GM12873 (cell line): ENCODE measurements around the gene KRTAP5-1.

Source experiments
- TF ChIP-seq, protein P1 (sequence below): IDR thresholded peaks from 2 replicates; pipeline ENCODE4 v1.5.1; 2012; ENCODE audit warnings: low read depth, mild to moderate bottlenecking, moderate library complexity, low read length, control low read depth; ENCODE audit not compliant: insufficient read depth; ENCODE audit errors: missing control alignments

Gene KRTAP5-1

DNA sequence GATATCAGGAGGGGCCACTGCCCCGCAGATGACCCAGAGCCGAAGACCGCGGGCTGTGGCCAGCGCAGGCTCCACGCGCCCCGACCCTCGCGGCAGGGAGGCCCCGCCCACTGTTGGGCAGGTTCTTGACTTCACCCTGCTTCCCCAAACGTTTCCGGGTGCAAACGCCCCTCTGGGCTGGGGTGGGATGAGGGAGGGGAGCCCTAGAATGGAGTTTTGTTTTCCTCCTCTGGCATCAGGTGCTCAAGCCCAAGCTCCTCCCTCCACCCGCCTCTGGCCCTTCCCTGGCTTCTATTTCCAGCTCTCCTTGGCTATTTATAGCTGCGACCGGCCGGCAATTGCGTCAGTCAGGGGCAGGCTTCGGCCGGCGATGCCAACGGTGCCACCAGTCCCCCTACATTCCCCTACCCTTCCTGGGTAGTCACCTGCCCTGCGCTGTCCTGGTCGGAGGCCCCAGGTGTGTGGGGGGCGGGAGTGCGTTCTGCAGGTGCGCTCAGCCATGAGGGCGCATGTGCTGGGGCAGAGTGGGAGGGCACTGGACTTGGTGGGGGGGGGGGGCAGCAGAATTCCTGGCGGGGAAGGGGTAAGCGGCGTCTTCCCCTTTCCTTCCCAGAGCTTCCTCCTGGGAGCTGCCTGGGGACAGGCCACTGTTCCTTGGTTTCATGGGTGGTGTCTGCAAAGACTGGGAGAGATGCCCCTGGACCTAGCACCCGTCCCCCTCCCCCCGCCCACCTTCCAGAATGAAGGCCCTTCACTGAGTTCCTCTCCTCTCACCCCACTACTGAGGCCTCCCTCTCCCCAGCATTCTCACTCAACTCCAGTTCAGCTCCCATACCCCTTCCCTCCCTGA is 36.6 kb downstream of the KRTAP5-1 start:
- TF ChIP-seq, protein P1, sequence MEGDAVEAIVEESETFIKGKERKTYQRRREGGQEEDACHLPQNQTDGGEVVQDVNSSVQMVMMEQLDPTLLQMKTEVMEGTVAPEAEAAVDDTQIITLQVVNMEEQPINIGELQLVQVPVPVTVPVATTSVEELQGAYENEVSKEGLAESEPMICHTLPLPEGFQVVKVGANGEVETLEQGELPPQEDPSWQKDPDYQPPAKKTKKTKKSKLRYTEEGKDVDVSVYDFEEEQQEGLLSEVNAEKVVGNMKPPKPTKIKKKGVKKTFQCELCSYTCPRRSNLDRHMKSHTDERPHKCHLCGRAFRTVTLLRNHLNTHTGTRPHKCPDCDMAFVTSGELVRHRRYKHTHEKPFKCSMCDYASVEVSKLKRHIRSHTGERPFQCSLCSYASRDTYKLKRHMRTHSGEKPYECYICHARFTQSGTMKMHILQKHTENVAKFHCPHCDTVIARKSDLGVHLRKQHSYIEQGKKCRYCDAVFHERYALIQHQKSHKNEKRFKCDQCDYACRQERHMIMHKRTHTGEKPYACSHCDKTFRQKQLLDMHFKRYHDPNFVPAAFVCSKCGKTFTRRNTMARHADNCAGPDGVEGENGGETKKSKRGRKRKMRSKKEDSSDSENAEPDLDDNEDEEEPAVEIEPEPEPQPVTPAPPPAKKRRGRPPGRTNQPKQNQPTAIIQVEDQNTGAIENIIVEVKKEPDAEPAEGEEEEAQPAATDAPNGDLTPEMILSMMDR = no peak

GRCh38 chr11:1547467-1548098 is 37.5 kb downstream of the KRTAP5-1 start:
- TF ChIP-seq, protein P1 = no peak

DNA sequence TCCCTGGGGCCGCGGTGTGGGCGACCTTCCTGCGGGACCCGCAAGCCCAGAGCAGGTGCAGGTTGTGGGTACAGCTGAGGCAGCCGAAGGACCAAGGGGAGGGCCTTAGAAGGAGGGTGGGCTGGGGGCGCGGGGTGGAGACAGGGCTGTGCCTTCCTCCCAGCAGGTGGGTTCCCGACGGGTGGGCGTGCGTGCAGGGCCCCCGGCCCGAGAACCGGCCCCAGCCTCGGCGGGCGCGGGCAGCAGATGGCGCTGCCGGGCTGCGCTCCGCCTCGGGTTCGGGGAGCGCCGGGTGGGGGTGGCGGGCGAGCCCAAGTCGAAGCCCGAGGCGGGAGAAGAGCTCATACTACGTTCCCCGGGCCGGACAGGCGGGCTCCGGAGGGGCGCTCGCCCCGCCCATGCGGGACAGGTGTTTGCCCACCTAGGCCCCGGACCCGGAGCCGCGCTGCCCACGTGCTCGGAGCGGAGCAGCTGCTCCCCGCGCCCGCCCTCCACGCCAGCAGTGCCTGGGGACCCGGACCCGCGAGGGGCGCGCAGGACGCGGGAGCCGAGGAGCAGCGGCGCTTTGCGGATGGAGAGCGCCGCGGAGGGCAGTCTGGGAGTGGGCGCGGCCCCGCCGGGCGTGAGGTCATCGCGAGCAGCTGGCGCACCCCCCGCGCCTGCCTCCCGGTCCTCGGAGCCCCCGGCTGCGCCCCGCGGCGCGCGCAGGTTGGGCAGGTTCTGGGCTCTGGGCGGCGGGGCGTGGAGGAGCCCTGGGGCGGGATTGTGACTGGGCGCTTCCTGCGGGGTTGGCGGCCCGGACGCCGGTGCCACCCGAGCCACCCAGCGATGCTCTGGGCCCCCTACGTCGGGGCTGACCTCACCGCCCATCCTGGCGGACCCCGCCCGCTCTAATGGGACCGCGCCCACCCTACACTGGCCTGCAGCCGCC is 38.3 kb downstream of the KRTAP5-1 start:
- TF ChIP-seq, protein P1 = peak; percentile 62

DNA sequence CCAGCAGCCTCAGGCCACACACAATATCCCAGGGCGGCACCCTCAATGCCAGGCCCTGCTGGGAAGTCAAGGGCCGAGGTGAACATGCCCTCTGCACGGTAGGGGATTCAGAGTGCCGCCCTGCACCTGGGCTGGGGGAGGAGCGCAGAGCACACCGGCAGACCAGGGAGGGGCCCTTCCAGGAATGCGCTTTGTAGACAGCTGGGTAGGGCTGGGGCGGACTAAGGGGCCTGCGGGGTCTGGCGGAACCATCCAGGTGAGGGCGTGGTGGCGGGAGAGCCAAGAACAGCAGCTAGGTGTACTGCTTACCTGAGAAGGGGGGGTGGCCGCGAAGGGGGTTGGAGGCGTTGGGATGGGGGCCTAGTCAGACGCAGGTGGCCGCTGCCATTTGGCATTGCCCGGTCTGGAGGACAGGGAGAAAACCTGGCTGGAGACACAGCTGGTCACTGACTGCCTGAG is 39.0 kb downstream of the KRTAP5-1 start:
- TF ChIP-seq, protein P1 = no peak

GRCh38 chr11:1545432-1545831 is 39.7 kb downstream of the KRTAP5-1 start:
- TF ChIP-seq, protein P1 = no peak

DNA sequence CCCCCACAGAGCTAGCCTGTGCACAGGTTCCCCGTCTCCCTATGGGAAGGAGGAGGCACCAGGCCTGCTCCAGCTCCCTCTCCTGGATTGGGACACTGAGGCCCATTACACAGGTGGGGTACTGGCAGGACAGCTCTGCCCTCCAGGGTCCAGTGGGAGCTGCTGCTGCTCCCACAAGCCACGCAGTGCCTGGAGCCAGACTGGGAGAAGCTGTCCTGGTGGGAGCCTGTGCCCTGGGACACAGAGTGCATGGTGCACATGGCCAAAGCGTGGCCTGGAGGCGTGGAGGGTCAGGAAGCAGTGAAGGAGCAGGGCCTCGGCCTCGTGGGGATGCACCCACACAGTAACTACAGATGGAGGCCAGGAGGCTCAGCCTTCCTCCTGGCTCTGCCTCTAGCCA is 40.5 kb downstream of the KRTAP5-1 start:
- TF ChIP-seq, protein P1 = no peak
